Measurements from ENCODE around the gene ACE.

ACE gene

DNA sequence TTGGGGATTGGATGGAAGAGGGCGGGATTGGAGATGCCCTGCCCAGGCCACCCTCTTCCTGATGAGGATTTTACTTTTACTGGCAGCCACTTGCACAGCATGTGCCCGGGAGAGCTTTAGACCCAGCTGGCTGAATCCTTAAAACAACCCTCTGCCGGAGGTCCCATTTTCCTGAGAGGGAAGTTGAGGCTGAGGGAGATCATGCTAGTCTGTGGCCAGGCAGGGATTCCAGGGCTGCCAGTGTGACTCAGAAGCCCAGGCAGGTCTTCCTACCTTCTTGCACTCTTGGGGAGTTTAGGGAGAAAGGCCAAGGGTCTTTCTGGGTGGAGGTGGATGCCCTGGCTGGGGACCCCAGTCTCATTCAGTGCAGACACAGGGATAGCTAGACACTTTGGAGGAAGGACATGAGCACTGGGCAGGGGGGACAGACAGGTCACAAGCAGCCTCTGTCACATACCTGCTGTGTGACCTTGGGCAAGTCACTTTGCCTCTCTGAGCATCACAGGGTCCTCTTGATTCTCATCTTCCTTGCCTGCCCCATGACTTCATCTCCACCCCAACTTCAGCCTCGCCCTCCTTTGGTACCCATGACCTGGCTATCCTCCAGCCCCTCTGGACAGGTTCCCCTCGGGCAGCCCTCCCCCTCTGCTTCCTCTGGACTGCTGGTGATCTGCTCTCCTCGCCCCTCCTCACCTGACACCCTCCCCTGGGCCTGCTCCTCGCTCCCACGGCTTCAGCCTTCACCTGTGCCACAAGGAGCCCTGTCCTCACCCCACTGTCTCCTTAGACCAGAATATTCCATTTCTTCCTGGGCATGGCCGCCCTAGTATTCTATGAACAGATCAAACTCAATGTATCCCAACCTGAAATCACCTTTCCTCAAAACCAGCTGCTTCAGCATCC, 62.1 kb downstream of the ACE start:
- no peak for DNase-seq

DNA sequence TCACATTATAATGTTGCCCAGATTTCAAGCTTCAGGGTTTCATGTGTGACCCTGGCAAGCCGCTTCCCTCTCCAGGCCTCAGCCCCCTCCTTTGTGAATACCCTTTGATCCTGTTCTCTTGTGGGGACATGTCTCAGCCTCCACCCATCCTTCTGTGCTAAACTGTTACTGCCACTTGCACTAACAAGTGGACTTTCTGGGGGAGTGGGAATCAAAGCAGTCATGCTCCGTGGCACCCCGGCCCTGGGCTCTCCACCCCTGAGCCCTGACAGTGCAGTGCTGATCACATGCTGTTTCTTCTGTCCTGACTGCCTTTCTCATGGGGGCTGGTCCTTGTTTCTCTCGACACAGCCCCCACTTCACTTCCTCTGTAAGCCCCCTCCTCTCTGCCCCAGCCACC, 63.7 kb downstream of the ACE start:
- no peak for DNase-seq

DNA sequence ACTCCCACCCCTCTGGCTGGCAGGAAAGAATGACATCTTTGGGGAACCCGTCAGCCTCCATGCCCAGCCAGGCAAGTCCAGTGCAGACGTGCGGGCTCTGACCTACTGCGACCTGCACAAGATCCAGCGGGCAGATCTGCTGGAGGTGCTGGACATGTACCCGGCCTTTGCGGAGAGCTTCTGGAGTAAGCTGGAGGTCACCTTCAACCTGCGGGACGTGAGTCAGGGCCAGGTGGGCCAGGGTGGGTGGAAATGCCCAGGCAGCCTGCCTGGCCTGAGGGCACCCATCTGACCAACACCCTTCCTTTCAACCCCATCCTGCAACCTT, 65.3 kb downstream of the ACE start:
- DNase-seq, result no peak

- no peak for DNase-seq
Measured at GRCh38 chr17:63542942-63543821, 66.3 kb downstream of the ACE start.

GRCh38 chr17:63543822-63544420, 67.1 kb downstream of the ACE start:
- no peak for DNase-seq

GRCh38 chr17:63544467-63545301, 67.8 kb downstream of the ACE start:
- no peak for DNase-seq

GRCh38 chr17:63546308-63547082, 69.6 kb downstream of the ACE start:
- no peak for DNase-seq

GRCh38 chr17:63547083-63547523, 70.2 kb downstream of the ACE start:
- DNase-seq, result no peak

Measured in activated CD4-positive, alpha-beta T cell treated with anti-CD3 and anti-CD28 coated beads, Interleukin-2, Interleukin-6, amounts not matched to agents 100 ng/mL and 50 ng/mL, durations not matched to agents 16 hours and 8 hours (primary cell).